Erythroblast (primary cell): ENCODE results near the gene PPP1R14B.

ENCODE experiments used
- DNase-seq, 2 experiments: peaks; one replicate each; lab custom pipeline; 2025; lab: John Stamatoyannopoulos, UW
- GATA1 ChIP-seq: IDR thresholded peaks from 2 replicates; pipeline ENCODE4 v1.6.1; 2011; ENCODE audit warnings: low read depth, mild to moderate bottlenecking, control low read depth, low read length, moderate library complexity
- POLR2A ChIP-seq: IDR thresholded peaks from 2 replicates; pipeline ENCODE4 v1.6.1; 2011; ENCODE audit warnings: mild to moderate bottlenecking, low read length

PPP1R14B gene

GRCh38 chr11:64285885-64286800 is 39.4 kb upstream of the PPP1R14B start:
- peak in 1 of 2 experiments; percentile 46 for DNase-seq
- TF ChIP-seq GATA1: no peak
- TF ChIP-seq POLR2A: no peak

GRCh38 chr11:64284962-64285884 is 38.5 kb upstream of the PPP1R14B start, which contains the start of gene GPR137:
GPR137 (plus strand) TSS chr11:64285848; CDS start chr11:64286525, 677 bp downstream.
- TF ChIP-seq POLR2A (peak; percentile 62), GATA1 (peak; percentile 42)
- peak; percentile 88 to 93 for DNase-seq

- no peak for TF ChIP-seq POLR2A
- TF ChIP-seq GATA1: no peak
- peak; percentile 95 to 97 for DNase-seq
These were observed 37.6 kb upstream of the PPP1R14B start, which contains the start of gene BAD for GRCh38 chr11:64284048-64284961. BAD (minus strand) TSS chr11:64284665; CDS start chr11:64284368, 297 bp downstream.

GRCh38 chr11:64283092-64283491 is 36.3 kb upstream of the PPP1R14B start:
- TF ChIP-seq POLR2A (no peak), GATA1 (no peak)
- no peak for DNase-seq

GRCh38 chr11:64281957-64282770 is 35.4 kb upstream of the PPP1R14B start:
- no peak for DNase-seq
- TF ChIP-seq POLR2A (no peak), GATA1 (no peak)

GRCh38 chr11:64278576-64279190 is 31.9 kb upstream of the PPP1R14B start:
- TF ChIP-seq POLR2A: no peak
- TF ChIP-seq GATA1: no peak
- DNase-seq: no peak

GRCh38 chr11:64276653-64277431 is 30.1 kb upstream of the PPP1R14B start:
- DNase-seq: no peak
- TF ChIP-seq GATA1 (no peak), POLR2A (no peak)

GRCh38 chr11:64275841-64276240 is 29.1 kb upstream of the PPP1R14B start:
- no peak for DNase-seq
- TF ChIP-seq POLR2A (no peak), GATA1 (no peak)

GRCh38 chr11:64275031-64275800 is 28.5 kb upstream of the PPP1R14B start:
- TF ChIP-seq GATA1 (no peak), POLR2A (no peak)

GRCh38 chr11:64269540-64270220 is 22.9 kb upstream of the PPP1R14B start:
- DNase-seq: peak; percentile 98 to 99
- TF ChIP-seq GATA1 (no peak), POLR2A (peak; percentile 83)

More at GRCh38 chr11:64275031-64275800, 28.5 kb upstream of the PPP1R14B start:
- DNase-seq: no peak
